ENCODE results near the gene KPNA4.
"Not testable (repeated sequence)": the region's sequence is repeated elsewhere in the genome, so short reads cannot be mapped to it uniquely, and the experiment has no call there.

Gene KPNA4

DNA sequence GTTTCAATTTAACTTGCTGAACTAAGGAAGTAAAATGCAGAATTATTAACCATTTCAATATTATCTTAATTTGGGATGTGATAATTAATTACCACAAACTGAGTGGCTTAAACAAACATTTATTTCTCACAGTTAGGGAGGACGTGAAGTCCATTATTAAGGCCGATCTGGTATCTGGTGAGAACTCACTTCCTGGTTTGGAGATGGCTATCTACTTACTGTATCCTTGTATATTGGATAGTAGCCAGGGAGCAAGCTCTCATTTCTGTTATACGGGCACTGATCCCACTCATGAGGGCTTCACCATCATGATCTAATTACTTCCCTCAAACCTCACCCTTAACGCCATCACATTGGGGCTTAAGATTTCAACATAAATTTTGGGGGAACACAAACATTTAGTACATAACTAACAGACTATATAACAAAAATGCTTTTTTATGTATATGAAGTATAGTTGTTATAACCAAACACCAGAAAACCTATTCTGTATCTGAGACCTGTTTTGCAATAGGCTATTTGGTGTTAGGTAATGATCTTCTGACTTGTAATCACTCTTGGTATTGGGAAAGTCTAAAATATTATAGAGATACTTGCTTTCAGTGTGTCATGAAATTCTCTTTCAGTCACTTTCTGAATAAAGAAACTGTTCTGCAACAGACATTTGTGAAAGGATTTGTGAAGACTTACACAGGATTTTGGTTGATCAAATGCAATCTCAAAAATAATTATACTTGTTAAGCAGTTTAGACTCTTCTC, 4.7 kb upstream of the KPNA4 start:
- DNase-seq = no peak

- DNase-seq = no peak
Observed at GRCh38 chr3:160568989-160569388, 3.6 kb upstream of the KPNA4 start.

DNA sequence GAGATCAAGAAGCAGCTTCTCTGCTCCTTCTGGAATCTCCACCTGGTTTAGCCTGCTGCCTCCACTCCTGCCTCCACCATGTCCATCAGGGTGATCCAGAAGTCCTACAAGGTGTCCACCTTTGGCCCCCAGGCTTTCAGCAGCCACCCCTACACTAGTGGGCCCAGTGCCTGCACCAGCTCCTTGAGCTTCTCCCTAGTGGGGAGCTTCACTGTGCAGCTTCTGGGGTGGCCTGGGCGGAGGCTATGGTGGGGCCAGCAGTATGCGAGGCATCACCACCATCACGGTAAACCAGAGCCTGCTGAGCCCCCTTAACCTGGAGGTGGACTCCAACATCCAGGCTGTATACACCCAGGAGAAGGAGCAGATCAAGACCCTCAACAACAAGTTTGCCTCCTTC, 2.4 kb upstream of the KPNA4 start:
- DNase-seq = no peak

GRCh38 chr3:160566499-160566898, 1.1 kb upstream of the KPNA4 start:
- no peak for DNase-seq

GRCh38 chr3:160564949-160565441, 376 bp downstream of the KPNA4 start:
- DNase-seq = peak; percentile 61 to 70

- DNase-seq = peak in 1 of 2 donors; percentile 17
Observed at GRCh38 chr3:160564258-160564911, 986 bp downstream of the KPNA4 start.

DNA sequence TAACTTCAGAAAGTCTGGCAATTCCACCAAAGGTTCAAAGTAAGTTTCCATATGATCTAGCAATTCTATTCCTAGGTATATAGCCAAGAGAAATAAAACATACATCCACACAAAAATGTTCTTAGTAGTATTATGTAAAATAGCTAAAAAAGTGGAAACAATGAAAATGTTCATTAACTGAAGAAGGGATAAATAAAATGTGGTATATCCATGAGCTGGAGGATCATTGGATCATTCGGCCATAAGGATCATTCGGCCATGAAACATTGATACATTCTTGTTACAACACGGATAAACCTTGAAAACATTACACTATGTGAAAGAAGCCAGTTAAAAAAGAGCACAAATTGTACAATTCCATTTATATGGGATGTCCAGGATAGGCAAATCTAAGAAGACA, 2.4 kb downstream of the KPNA4 start:
- no peak for DNase-seq

- no peak for DNase-seq
Observed at GRCh38 chr3:160557571-160557970, 7.8 kb downstream of the KPNA4 start.

DNA sequence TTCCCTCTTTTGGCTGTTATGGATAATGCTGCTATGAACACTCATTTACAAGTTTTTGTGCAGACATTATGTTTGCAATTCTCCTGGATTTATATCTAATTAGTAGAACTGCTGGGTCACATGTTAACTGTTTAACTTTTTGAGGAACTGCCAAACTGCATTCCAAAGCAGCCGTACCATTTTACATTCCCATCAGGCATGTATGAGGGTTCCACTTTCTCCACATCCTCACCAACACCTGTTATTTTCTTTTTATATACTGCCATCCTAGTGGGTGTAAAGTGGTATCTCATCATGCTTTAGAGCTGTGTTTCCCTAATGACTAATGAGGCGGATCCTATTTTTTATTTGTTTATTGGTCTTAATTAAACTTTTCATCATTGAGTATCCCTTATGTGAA, 9.2 kb downstream of the KPNA4 start:
- DNase-seq = no peak

DNA sequence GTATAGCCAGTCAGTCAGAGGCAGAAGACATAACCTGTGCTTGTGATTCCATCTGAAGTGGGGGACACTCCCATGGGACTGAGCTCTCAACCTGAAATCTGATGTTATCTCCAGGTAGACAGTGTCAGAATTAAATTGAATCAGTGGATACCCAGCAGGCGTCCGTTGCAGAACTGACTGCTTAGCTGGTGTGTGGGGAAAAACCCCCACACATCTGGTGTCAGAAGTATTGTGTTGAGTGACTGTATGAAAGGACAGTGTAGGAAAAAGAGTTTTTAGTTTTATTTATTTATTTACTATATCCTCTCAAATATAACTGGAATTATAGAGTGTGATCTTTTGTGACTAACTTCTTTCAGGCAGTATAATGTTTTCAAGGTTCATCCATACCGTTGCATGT, 10.4 kb downstream of the KPNA4 start:
- no peak for DNase-seq

DNA sequence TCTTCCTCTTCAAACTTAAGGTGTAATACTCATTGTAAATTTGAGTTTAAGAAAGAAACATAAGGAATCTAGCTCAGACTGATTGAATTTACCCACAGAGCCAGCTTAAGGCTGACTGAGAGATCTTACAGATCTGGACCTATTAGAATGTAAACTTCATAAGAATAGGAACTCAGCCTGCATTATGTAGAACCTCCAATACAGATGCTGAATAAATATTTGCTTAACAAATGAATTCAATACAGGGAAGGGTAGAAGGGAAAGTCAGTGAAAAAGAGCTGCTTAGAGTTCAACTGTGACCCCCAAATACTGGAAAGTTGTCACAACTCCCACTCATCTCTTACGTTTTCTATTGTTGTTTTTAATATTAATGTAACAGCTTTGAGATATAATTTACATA, 11.5 kb downstream of the KPNA4 start:
- no peak for DNase-seq

DNA sequence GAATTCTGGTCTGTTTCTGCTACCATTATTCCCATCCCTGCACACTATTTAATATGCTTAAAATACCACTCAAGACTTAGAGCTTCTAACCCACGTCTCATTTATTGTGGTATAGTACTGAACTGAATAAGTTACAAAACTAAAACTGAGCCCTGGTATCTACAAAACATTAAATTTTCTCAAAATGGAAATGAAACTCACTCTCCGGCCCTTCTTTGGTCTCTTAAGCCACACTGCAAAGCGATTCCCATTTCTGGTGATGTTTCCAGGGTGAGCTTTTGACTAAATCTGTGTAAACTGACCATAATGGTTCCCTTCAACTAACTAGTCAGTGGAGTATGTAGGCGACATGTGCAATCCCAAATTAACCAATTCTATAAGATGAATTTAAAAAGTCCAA, 18.6 kb downstream of the KPNA4 start:
- DNase-seq = no peak

DNA sequence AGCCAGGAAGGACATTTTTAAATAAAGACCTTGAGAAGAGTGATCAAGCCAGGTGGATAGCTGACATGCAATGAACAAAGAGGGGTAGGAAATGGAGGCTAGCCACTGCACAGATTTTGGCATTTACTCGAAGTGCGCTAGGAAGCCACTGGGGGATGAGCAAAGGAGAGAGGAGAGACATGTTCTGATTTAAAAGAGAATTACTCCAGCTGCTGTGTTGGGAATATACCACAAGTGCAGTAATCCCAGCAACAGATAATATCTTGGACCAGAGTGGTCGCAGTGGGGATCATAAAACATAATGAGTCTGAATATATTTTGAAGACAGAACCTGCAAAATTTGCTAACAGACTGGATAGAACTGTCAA, 19.9 kb downstream of the KPNA4 start:
- DNase-seq = no peak

GRCh38 chr3:160544844-160545503, 20.4 kb downstream of the KPNA4 start:
- DNase-seq = no peak

DNA sequence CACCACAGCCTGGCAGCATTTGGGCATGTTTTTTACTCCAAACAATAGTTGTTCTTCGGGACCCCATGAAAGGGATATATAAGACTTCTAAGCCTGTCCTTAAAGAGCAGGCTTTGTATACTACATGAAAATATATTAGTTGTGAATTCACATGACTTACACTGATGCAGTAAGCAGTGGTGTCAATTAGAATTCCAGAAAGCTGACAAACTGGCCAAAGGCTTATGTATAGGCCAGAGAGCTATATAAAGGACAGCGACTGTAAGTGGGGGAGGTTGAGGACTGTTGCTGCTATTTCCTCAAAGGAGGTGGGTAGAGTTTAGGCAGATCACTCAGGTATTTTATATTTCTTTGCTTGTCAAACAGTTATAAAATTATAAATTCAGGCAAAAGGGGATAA, 24.8 kb downstream of the KPNA4 start:
- DNase-seq = no peak

DNA sequence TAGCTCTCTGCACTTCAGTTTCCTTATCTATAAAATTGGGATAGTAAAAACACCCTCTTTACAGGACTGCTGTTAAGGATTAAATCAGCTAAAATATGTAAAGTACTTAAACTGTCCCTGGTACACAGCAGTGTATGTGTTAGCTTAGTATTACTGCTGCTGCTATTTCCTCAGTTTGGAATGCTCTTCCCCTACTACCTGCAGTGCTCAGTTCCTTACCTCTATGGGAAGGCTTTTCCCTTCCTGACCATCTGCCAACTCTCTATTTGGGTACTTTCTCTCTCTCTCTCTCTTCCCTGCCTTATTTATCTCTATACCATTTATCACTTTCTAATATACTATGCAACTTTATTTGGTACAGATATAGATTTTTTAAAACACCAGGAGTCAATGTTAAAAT, 26.5 kb downstream of the KPNA4 start:
- DNase-seq = no peak

DNA sequence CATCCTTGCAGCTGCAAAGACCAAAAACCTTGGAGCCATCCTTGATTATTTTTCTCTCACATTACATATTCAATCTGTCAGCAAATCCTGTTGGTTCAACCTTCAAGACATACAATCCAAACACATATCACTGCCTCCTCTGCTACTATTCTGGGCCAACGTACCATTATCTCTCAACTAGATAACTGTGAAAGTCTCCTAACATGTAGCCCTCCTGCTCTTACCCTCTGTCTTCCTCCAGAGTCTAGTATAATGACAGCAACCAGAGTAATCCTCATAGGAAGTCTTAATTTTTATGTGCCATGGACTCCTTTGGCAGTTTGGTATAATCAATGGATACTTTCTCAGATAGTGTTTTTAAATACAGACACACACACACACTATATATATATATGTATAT, 27.6 kb downstream of the KPNA4 start:
- DNase-seq = no peak

GRCh38 chr3:160532371-160532770, 33.0 kb downstream of the KPNA4 start:
- no peak for DNase-seq

- DNase-seq = no peak
Observed at GRCh38 chr3:160531311-160531710, 34.1 kb downstream of the KPNA4 start.

- not testable (repeated sequence) for DNase-seq
Observed at GRCh38 chr3:160516391-160516790, 49.0 kb downstream of the KPNA4 start.

- no peak for DNase-seq
Observed at GRCh38 chr3:160501325-160501724, 64.0 kb downstream of the KPNA4 start.

- DNase-seq = no peak
Observed at GRCh38 chr3:160498202-160498601, 67.2 kb downstream of the KPNA4 start.

DNA sequence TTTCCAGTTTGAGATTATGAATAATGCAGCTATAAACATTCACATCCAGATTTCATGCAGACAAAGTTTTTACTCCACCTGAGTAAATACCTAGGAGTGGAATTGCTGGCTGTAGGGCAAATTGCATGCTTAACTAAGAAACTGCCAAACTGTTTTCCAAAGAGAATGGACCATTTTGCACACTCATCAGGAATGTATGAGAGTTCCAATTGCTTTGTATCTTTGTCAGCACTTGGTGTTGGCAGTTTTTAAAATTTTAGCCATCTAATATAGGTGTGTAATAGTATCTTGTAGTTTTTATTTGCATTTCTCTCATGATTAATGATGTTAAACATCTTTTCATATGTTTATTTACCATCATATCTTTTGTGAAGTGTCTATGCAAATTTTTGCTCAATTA, 75.2 kb downstream of the KPNA4 start:
- no peak for DNase-seq

DNA sequence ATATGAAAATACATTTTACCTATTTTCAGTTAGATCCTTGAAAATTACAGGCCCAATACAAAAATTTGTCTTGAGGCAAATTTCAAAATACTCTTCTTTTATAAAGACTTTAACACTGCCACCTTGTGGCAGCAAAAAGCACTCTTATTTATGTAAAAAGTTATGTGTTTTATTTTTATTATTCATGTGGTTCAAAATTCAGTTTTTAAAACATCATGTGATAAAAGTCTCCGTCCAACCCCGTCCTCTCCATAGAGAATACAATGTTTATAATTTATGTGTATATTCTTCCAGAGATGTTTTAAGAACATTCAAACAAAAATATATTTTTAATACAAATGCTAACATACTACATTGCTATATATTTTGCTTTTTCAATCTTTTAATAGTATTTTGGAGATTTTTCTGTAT, 78.9 kb downstream of the KPNA4 start:
- peak in 1 of 2 donors; percentile 42 for DNase-seq

All from CD4-positive, alpha-beta T cell treated with Interleukin-1 beta for 1 hour (primary cell).